ENCODE results near the gene LOXL3.
A peak's percentile ranks its signal among the peaks of the same experiment; 100 is the strongest.
"Not testable (repeated sequence)": the region's sequence is repeated elsewhere in the genome, so short reads cannot be mapped to it uniquely, and the experiment has no call there.

Gene LOXL3

GRCh38 chr2:74488643-74489481, 64.9 kb downstream of the LOXL3 start:
- Histone ChIP-seq H3K79me2 (ENCODE audit: insufficient read depth, low read length) (peaks cover 4% of the 10 kb centered on the region), H3K36me3 (ENCODE audit: low read length) (no peaks in the 10 kb centered on the region), H3K4me2 (ENCODE audit: low read depth, low read length, poor library complexity, severe bottlenecking) (no peak overlapping the region), H3K9ac (ENCODE audit: low read length) (no peak overlapping the region), H3K27ac (ENCODE audit: low read depth, low read length) (no peak overlapping the region), H4K20me1 (ENCODE audit: low read depth, low read length) (no peaks in the 10 kb centered on the region), H3K4me3 (ENCODE audit: insufficient read depth, low read length, poor library complexity, severe bottlenecking) (no peak overlapping the region), H3K9me3 (ENCODE audit: insufficient read depth, low read length) (no peaks in the 10 kb centered on the region), H3F3A (ENCODE audit: insufficient read depth) (no peaks in the 10 kb centered on the region), H3K9me2 (replicated peaks; ENCODE audit: insufficient read depth, low read length) (no peaks in the 10 kb centered on the region), H2AFZ (ENCODE audit: low read depth, low read length, severe bottlenecking) (no peak overlapping the region), H3K27me3 (ENCODE audit: low read length) (no peaks in the 10 kb centered on the region)
- no peak for TF ChIP-seq EZH2phosphoT487 (conservative IDR thresholded peaks at IDR 0.05; ENCODE audit: low read length)
- no peak for TF ChIP-seq CTCF (IDR thresholded peaks at IDR 0.05; ENCODE audit: insufficient read depth, low read length, poor library complexity, severe bottlenecking)

GRCh38 chr2:74486141-74486540, 67.6 kb downstream of the LOXL3 start:
- no peaks in the 10 kb centered on the region for H3K36me3 ChIP-seq (ENCODE audit: low read length)
- no peak overlapping the region for H3K9ac ChIP-seq (ENCODE audit: low read length)
- H3K79me2 ChIP-seq (ENCODE audit: insufficient read depth, low read length), result peaks cover 26% of the 10 kb centered on the region

GRCh38 chr2:74483675-74484164, 70.0 kb downstream of the LOXL3 start:
- not testable (repeated sequence) for H3K9me2 ChIP-seq (replicated peaks; ENCODE audit: insufficient read depth, low read length); H3K27me3 ChIP-seq (ENCODE audit: low read length); H3K36me3 ChIP-seq (ENCODE audit: low read length); H3K9me3 ChIP-seq (ENCODE audit: insufficient read depth, low read length); H4K20me1 ChIP-seq (ENCODE audit: low read depth, low read length); H3F3A ChIP-seq (ENCODE audit: insufficient read depth)
- Histone ChIP-seq H3K9ac (ENCODE audit: low read length) (peak overlapping the region; percentile 84), H3K4me3 (ENCODE audit: insufficient read depth, low read length, poor library complexity, severe bottlenecking) (peak overlapping the region; percentile 96), H3K79me2 (ENCODE audit: insufficient read depth, low read length) (peaks cover 26% of the 10 kb centered on the region), H3K27ac (ENCODE audit: low read depth, low read length) (peak overlapping the region; percentile 80; the same call in 1 of the 2 replicates), H3K4me2 (ENCODE audit: low read depth, low read length, poor library complexity, severe bottlenecking) (peak overlapping the region; percentile 89), H2AFZ (ENCODE audit: low read depth, low read length, severe bottlenecking) (peak overlapping the region; percentile 84)

More at GRCh38 chr2:74486141-74486540, 67.6 kb downstream of the LOXL3 start:
- no peak for TF ChIP-seq CTCF (IDR thresholded peaks at IDR 0.05; ENCODE audit: insufficient read depth, low read length, poor library complexity, severe bottlenecking)
- no peak for TF ChIP-seq EZH2phosphoT487 (conservative IDR thresholded peaks at IDR 0.05; ENCODE audit: low read length)
- Histone ChIP-seq H3K27ac (ENCODE audit: low read depth, low read length) (no peak overlapping the region), H3K27me3 (ENCODE audit: low read length) (no peaks in the 10 kb centered on the region), H2AFZ (ENCODE audit: low read depth, low read length, severe bottlenecking) (no peak overlapping the region), H3K4me3 (ENCODE audit: insufficient read depth, low read length, poor library complexity, severe bottlenecking) (no peak overlapping the region), H3K4me2 (ENCODE audit: low read depth, low read length, poor library complexity, severe bottlenecking) (no peak overlapping the region), H3K9me3 (ENCODE audit: insufficient read depth, low read length) (no peaks in the 10 kb centered on the region), H3F3A (ENCODE audit: insufficient read depth) (no peaks in the 10 kb centered on the region), H3K9me2 (replicated peaks; ENCODE audit: insufficient read depth, low read length) (no peaks in the 10 kb centered on the region), H4K20me1 (ENCODE audit: low read depth, low read length) (no peaks in the 10 kb centered on the region)
